Prostate gland (tissue), 2 donors: ENCODE results near the gene PPP2R1A. TPM values are rescaled to one million over a fixed set of nuclear protein-coding genes. Genes with fewer than 3 reads are reported as not detected.

ENCODE experiments used
- DNase-seq: peaks from one replicate; pipeline ENCODE4 v3.0.0-alpha.2; 2019; ENCODE audit warnings: low spot score
- H3K27ac ChIP-seq, 2 donors: fragments of 200-600 bp; sonication (generic); 2 replicates each; pipeline ENCODE4 v1.5.1; 2017 to 2019
- H3K27me3 ChIP-seq: fragments of 200-600 bp; sonication (generic); replicated peaks from 2 replicates; pipeline ENCODE4 v1.5.1; 2019; ENCODE audit not compliant: insufficient read depth
- H3K36me3 ChIP-seq, 2 donors: fragments of 200-600 bp; sonication (generic); 1 replicate in 1 of 2; 2 replicates in 1 of 2; pipeline versions ENCODE4 v1.5.1 to v1.8.1; 2017 to 2019
- H3K4me1 ChIP-seq: fragments of 200-600 bp; sonication (generic); replicated peaks from 2 replicates; pipeline ENCODE4 v1.5.1; 2019
- H3K4me3 ChIP-seq, 2 donors: fragments of 200-600 bp; sonication (generic); 2 replicates each; pipeline ENCODE4 v1.5.1; 2017 to 2019
- H3K9me3 ChIP-seq: fragments of 200-600 bp; sonication (generic); 2 replicates; pipeline ENCODE4 v1.5.1; 2017
- POLR2A ChIP-seq: fragments of 450-650 bp; IDR thresholded peaks from one replicate; pipeline ENCODE4 v1.6.1; 2016; ENCODE audit warnings: antibody characterized with exemption, mild to moderate bottlenecking
- POLR2AphosphoS5 ChIP-seq: sonication (generic); formaldehyde crosslinking; IDR thresholded peaks from one replicate; pipeline ENCODE4 v1.6.1; 2017; ENCODE audit warnings: antibody characterized with exemption
- WGBS: methylation state at CpG from one replicate; pipeline ENCODE4 v1.1.5; 2018; 5-methylcytosine and 5-hydroxymethylcytosine counted together
- intact Hi-C: fragments of 100-400 bp; cut with DNase I; formaldehyde crosslinking; loops from one replicate; pipeline ENCODE4 v1.14.2; 2022
- total RNA-seq, 2 donors: library from RNA; depleted of rRNA; stranded (reverse); fragments of >200 nt; gene quantifications; one replicate each; pipeline ENCODE4 v1.1.0, GENCODE V29; 2016
- TF ChIP-seq, protein P1 (sequence below), 4 experiments: fragments of 200-600 bp in 2 of 4; fragments of 450-650 bp in 2 of 4; sonication (generic) in 2 of 4; IDR thresholded peaks; 1 replicate in 3 of 4; 2 replicates in 1 of 4; pipeline ENCODE4 v1.5.1; 2016 to 2019; ENCODE audit warnings: antibody characterized with exemption in 4 of 4, mild to moderate bottlenecking in 2 of 4, moderate library complexity in 2 of 4

The PPP2R1A gene
- total RNA-seq, 2 donors from 2014 or later: 265 to 358 TPM

- DNase-seq: no peak
Measured at GRCh38 chr19:52227196-52227940, 37.5 kb downstream of the PPP2R1A start.

DNA sequence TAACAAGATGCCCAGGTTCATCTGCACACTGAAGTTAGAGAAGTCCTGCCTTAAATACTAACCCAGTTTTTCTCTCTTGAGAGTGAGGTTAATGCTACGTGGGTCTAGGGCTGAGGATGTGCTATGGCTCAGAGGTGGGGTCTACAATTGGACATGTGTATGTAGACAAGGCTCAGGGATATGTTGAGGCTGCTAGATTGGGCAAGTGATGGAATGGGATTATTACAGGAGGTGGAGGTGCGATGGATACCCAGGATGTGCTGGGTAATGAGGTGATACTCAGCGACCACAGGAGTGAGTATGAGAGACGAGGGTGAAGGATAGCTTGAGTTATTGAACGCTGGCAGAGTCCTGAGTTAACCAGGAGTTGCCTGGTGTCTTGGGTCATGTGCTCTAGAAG is 38.1 kb downstream of the PPP2R1A start:
- Histone ChIP-seq H3K9me3 (no peaks in the 10 kb centered on the region), H3K36me3 (peaks cover 14 to 21% of the 10 kb centered on the region in 2 donors), H3K27me3 (no peaks in the 10 kb centered on the region), H3K4me3 (no peak overlapping the region), H3K27ac (no peak overlapping the region), H3K4me1 (no peaks in the 10 kb centered on the region)
- TF ChIP-seq, protein P1, sequence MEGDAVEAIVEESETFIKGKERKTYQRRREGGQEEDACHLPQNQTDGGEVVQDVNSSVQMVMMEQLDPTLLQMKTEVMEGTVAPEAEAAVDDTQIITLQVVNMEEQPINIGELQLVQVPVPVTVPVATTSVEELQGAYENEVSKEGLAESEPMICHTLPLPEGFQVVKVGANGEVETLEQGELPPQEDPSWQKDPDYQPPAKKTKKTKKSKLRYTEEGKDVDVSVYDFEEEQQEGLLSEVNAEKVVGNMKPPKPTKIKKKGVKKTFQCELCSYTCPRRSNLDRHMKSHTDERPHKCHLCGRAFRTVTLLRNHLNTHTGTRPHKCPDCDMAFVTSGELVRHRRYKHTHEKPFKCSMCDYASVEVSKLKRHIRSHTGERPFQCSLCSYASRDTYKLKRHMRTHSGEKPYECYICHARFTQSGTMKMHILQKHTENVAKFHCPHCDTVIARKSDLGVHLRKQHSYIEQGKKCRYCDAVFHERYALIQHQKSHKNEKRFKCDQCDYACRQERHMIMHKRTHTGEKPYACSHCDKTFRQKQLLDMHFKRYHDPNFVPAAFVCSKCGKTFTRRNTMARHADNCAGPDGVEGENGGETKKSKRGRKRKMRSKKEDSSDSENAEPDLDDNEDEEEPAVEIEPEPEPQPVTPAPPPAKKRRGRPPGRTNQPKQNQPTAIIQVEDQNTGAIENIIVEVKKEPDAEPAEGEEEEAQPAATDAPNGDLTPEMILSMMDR (IDR thresholded peaks at IDR 0.05): no peak
- no peak for TF ChIP-seq POLR2AphosphoS5
- TF ChIP-seq POLR2A: no peak
- intact Hi-C loops: no loop called here
- no peak for DNase-seq
- WGBS: 80% methylated on average over 5 of the region's 5 CpGs

More at GRCh38 chr19:52227196-52227940, 37.5 kb downstream of the PPP2R1A start:
- no peak overlapping the region for H3K4me3 ChIP-seq
- TF ChIP-seq, protein P1 (IDR thresholded peaks at IDR 0.05): no peak
- TF ChIP-seq POLR2A (no peak), POLR2AphosphoS5 (no peak)
- H3K27ac ChIP-seq: no peak overlapping the region
- intact Hi-C loops: no loop called here
- no peaks in the 10 kb centered on the region for H3K27me3 ChIP-seq
- H3K36me3 ChIP-seq: peaks cover 18 to 21% of the 10 kb centered on the region in 2 donors
- H3K4me1 ChIP-seq: no peaks in the 10 kb centered on the region
- WGBS: 77% methylated on average over 10 of the region's 10 CpGs
- H3K9me3 ChIP-seq: no peaks in the 10 kb centered on the region

GRCh38 chr19:52229524-52229923 is 39.7 kb downstream of the PPP2R1A start:
- Histone ChIP-seq H3K27me3 (no peaks in the 10 kb centered on the region), H3K36me3 (peaks cover 10 to 14% of the 10 kb centered on the region in 2 donors), H3K4me3 (no peak overlapping the region), H3K9me3 (no peaks in the 10 kb centered on the region), H3K4me1 (no peaks in the 10 kb centered on the region), H3K27ac (no peak overlapping the region)
- TF ChIP-seq POLR2AphosphoS5 (no peak), POLR2A (no peak)
- TF ChIP-seq, protein P1 (IDR thresholded peaks at IDR 0.05): no peak
- DNase-seq: no peak
- intact Hi-C loops: no loop called here
- 92% methylated on average over 6 of the region's 6 CpGs for WGBS

- Histone ChIP-seq H3K27me3 (no peaks in the 10 kb centered on the region), H3K4me1 (no peaks in the 10 kb centered on the region), H3K9me3 (no peaks in the 10 kb centered on the region), H3K27ac (no peak overlapping the region), H3K4me3 (no peak overlapping the region), H3K36me3 (peaks cover 6 to 12% of the 10 kb centered on the region in 2 donors)
- 78% methylated on average over 1 of the region's 1 CpG for WGBS
- TF ChIP-seq POLR2A: no peak
- TF ChIP-seq POLR2AphosphoS5: no peak
- TF ChIP-seq, protein P1 (IDR thresholded peaks at IDR 0.05): no peak
- intact Hi-C loops: no loop called here
- DNase-seq: no peak
Measured at GRCh38 chr19:52230685-52231084, 40.8 kb downstream of the PPP2R1A start.
